Measurements from ENCODE around the gene KRTAP5-4.
"Not testable (repeated sequence)": the region's sequence is repeated elsewhere in the genome, so short reads cannot be mapped to it uniquely, and the experiment has no call there.

KRTAP5-4 gene

DNA sequence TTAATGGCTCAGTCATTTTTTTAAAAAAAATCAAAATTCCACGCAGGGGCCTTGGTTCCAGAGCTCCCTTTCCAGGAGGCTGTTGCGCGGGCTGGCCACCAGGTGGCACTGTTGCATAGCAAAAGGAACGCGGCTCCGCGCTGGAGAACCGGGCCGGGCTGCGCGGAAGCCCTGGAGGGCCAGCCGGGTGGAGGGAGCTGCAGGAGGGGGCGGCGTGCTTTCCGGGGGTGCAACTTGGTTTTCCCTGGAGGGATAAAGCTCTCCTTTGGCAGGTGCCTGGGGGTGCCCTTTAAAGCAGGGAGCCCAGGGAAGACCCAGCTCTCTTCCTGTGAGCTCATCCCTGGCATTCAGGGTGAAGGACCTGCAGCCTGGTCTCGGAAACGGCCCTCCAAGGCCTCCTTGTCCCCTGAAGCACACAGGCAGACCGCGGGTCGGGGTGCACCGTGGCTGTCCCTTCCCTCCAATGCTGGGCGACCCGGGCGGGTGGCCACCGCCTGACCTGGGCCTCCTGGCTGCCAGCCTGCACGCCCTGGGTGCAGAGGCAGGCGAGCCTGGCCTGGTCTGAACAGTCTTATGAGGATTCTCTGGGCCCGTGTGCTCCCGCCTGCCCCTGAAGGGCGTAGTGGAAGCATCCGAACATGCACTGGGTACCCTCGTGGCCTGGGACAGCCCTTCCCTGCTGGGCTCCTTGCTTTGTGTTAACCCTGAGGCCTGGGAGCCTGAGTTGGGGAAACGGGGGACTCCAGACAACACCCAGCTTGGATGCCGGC, 31.0 kb upstream of the KRTAP5-4 start:
- DNase-seq, result peak; percentile 77

DNA sequence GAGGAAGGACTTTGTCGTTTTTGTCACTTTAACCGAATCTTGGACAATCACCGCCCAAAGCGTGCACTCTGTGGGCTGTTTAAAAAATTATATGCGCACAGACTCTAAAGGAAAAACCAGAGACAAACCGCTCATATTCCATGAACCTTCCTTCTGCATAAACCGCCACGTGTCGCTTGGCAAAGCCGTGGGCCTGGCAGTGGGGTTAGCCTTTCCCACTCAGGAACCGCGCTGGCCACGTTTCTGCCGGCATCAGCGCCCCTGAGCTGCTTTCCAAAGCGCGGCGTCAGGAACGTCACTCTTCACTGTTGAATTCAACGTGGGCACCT, 30.5 kb upstream of the KRTAP5-4 start:
- no peak for DNase-seq

DNA sequence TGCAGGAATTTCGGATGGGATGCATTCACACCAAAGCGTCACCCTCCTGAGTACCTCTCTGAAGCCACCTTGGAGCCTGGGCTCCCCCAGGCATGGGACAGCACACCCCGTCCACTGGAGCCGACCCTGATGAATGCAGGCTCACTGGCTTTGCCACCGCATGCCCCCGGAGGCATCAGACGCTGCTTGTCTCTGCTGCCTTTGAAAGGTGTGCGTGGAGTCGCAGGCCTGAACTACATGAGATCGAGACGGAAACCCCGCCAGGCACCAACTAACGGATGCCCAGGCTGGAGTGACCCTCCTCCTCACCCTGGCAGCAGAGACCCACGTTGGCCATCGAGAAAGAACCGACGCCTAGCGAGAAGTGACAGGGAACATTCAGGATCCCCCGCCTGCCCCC, 30.1 kb upstream of the KRTAP5-4 start:
- no peak for DNase-seq

DNA sequence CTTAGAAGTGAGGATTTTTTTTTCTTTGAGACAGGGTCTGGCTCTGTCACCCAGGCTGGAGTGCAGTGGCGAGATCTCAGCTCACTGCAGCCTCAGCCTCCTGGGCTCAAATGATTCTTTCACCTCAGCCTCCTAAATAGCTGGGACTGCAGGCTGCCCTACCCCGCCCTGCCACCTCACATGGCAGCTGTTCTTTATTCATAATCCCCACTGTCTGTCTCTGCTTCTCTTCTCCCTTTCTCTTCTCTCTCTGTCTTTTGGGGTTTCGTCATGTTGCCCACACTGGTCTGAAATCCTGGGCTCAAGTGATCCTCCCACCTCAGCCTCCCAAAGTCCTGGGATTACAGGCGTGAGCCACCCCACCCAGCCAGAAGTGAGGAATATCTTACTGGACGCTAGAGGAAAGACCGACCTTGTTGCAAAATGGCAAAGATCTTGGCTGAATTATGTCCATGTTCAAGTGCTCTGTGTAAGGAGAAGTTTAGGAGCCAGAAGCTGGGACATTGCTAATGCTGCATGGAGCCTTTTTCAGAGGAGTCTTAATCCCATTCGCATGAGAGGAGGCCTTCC, 29.6 kb upstream of the KRTAP5-4 start:
- no peak for DNase-seq

DNA sequence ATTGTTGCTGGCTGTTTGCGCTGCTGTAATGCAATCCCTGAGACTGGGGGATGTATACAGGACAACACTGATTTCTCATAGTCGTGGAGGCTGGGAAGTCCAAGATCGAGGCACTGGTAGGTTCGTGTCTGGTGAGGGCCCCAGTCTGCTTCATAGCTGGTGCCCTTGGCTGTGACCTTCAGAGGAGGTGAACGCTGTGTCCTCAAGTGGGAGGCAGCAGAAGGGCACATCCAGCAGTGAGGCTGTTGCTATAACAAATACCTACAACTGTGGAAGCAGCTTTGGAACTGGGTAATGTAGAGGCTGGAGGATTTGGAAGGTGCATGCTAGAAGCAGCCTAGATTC, 29.0 kb upstream of the KRTAP5-4 start:
- no peak for DNase-seq

DNA sequence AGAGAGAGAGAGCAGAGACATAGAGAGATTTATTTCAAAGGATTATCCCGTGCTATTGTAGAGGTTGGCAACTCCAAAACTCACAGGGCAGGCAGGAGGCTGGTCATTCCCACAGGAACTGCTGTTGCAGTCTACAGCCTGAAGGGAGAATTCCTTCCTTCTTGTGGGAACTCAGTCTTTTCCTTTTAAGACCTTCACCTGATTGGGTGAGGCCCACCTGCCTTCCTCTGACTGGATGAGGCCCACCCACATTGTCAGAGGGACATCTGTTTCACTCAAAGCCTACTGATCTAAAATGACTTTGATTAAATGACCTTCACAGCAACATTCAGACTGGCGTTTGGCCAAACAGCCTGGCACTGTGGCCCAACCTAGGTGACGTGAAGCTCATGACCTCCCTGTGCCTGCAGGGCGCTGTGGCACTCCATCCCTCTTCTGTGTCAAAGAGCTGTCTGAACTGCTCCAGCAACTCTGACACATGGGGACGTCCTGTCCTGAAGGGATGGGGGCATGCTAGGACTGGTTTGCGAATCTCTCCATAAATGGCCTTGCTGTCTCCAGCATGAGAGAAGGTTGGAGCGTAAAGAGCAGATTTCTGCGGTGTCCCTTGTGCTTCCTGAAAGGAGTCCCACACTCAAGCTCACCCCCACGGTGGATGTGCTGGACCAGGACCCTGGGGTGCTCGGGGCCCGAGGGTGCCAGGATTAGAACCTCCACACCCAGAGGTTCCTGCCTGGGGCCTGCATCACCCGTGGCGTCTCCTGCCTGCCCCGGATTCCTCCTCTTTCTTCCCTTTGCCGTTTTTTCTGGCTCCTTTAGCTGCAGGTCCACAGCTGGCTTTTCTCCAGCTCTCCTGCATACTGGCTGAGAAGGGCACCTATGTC, 28.3 kb upstream of the KRTAP5-4 start:
- DNase-seq, result no peak

DNA sequence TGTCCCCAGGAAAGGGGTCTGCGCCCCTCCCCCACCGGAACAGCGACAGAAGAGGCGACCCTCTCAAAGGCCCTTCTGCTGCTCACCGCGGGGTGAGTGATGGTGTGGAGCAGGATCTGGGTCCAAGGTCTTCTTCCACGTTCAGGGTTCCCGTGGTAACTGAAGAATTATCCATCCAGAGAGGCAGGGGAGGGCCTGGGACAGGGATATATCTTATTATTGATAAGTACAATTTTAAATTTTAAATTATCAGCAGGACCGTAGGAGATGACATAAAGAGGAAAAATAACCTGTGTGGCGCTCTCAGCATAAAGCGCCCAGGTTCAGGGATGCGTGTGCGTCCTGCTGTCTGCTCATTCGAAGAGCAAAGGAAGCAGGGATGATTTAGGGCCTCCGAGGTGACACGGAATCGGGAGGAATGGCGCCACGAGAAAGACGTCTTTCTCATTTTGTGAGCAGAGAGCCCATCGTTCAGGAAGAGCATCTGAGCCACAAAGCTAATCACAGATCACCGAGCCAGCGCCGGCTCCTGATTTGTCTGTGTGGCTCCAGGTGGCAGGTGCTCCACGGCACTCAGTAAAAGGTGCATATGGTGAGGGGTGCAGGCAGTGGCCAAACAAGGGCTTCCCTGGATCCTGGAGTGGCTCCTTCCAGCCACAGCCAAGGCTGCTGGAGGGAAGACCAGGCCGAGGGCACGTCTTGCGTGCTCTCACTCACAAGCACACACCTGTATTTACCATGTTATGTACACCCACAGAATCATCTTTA, 26.9 kb upstream of the KRTAP5-4 start:
- DNase-seq, result no peak

DNA sequence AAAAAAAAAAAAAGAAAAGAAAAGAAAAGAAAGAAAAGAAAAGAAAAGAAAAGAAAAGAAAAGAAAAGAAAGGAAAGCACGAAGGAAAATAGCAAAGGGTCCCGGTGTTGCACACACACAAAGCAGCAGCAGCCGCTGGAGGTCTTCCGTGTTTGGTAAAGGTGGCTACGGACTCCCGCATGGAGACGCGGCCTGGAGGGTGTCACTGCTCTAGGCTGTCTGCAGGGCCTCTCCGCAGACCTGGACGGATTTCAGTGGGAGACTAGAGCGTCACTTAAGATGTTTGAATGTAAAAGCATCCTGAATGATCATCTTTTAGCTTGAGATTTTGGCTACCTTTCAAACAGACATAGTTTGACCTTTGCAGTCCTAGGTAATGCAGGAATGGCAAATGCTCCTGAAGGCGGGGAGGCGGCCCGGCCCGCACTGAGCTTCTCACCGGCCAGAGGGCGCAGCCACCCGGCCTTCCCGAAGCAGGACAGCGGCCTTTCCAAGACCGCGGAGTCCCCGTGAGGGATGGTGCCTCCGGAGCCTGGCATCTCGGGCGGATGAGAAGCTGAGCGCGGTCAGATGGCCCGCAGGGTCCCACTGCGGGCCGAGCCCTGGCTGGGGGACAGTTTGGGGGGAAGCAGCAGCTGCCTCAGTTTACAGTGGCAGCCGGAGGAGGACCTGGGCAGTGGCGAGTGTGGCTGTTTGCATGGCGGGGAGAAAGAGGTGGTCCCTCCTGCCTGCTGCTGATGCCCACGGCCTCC, 26.1 kb upstream of the KRTAP5-4 start:
- no peak for DNase-seq

DNA sequence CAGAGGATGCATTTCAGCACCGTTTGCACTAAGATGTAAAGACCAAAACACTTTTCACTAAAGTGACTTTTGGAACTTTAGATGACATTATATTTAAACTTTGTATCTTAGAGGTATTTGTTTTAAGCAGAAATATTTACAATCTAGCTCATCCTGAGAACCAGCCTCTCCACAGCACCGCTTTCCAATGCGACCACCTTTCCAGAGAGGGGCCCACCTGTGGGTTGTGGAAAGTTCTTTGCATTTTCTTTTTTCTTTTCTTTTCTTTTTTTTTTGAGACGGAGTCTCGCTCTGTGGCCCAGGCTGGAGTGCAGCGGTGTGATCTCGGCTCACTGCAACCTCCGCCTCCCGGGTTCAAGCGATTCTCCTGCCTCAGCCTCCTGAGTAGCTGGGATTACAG, 24.6 kb upstream of the KRTAP5-4 start:
- not testable (repeated sequence) for DNase-seq

DNA sequence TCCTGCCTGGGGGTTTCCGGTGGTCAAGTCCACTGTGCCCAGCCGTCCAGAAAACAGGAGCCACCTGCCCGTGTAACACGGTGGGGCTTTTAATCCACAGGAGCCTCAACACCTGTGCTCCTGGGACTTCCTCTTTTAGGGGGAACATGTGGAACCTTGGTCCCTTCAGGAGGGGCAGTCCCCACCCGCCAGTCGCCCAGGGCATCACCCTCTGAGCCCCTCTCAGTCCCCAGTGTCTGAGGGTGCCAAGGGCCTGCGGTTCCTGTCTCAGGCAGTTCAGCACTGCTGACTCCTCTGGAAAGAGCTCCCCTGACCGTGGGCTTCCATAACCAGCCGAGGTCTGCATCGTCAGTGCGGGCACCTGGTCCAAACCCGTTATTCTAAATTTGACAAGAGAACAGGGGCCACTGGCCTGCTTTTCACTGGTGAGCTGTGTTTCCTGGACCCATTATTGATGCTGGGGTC, 23.5 kb upstream of the KRTAP5-4 start:
- DNase-seq, result no peak

DNA sequence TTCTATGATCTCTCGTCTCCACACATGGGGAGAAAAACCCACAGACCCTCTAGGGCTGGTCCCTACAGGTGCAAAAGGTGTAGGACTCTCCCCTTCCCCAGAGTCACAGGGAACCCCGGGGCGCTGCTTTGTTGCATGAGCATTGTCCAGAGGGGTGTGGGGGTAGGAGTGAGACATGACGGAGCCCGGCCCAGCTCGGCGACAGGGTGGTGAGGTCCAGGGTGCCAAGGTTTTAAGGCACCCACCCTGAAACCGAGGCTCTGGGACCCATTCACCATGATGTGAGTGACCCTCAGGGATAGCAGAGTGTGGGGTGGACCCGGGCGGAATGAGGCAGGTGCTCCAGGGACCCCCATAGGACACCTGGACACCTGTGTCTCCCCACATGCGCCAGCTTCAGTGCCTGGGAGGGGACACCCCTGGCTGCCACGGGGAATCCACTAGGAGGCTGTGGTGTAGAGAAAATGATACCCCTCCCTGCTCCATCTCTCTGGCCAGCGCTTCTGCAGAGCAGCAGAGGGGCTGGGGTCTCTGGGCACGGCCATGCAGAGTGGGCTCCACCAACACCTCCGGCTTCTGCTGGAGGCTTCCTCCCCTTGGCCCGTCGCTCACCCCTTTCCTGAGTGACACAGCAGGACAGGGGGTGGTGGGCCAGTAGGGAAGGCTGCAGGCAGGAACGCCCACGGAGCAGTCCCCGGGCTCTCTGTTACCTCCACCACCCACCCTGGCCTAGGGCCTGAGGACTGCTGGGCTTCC, 22.8 kb upstream of the KRTAP5-4 start:
- DNase-seq, result no peak

DNA sequence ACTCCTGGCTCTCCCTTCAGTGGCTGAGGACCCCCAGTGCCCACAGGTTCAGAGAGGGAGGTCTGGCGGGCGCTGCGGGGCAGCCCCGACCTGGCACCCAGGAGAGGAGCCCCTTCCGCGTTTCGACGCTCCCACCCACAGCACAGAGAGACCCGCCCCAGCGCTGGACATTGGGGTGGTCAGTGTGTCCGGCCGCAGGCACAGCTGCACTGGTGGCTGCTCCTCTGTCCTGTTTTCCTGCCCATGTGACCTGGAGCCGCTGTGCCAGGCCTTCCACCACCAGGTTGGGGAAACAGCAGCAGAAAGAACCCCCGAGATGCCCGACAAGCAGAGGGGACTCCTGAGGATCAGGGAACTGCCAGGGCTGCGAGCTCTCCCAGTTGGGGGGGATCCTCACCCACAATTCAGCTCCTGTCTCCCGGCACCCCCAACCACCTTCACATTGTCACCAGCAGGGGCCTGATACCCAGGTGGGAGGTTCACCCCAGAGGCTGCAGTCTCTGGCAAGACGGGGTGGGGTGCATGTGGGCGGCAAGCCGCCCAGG, 21.3 kb upstream of the KRTAP5-4 start:
- DNase-seq, result no peak

DNA sequence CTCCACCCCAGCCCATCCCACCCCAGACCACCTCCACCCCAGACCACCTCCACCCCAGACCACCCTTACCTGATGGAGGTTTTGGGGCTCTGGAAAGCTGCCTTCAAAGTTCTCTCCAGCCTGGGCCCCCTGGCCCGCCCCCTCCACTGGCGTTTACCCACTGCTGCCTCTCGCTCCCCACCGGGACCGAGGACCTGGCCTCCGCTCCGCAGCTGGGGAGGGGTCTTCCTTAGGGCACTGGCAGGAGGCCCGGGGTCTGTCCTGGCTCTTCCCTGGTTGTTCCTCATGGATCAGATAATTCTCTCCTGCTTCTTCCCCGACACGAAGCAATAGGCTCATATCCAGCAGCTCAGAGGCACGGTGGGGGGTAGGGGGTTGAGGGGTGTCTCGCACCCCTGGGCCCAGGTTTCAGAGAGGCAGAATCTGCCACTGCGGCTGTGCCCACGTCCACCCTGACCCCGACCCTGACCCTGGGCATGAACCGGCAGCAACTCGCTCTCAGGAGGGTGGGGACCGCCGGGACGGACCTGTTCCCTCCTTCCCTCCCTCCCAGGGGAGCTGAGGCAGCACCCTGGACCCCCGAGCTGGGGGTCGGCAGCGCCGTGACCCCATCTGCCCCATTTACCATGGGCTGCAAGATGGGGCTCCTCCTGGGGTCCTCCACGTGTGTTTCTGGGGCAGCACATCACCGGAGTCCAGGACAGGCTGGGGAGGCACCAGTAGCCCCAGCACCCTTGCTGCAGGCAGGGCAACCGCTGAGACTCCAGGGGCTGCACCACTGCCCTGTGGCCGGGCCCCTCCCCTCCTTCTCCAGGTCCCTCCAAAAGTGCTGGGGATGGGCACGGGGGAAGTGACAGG, 20.6 kb upstream of the KRTAP5-4 start:
- no peak for DNase-seq

DNA sequence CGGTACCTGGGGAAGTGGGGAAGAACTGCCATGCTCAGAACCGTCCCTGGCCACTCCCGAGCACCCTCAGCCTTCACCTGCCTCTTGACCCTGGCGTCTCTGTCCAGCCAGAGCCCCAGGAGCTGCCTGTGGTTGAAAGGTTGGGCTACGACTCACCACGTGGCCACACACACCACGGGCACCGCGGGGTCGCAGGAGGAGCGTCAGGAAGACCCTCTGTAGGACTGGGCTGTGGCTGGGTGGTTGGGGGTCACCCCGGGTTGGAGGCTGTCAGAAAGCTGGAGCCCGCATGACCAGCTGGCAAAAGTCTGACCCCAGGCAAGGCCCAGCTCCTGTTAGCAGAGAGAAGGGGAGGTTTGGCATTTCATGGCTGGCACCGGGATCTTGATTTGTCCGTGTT, 19.2 kb upstream of the KRTAP5-4 start:
- no peak for DNase-seq

DNA sequence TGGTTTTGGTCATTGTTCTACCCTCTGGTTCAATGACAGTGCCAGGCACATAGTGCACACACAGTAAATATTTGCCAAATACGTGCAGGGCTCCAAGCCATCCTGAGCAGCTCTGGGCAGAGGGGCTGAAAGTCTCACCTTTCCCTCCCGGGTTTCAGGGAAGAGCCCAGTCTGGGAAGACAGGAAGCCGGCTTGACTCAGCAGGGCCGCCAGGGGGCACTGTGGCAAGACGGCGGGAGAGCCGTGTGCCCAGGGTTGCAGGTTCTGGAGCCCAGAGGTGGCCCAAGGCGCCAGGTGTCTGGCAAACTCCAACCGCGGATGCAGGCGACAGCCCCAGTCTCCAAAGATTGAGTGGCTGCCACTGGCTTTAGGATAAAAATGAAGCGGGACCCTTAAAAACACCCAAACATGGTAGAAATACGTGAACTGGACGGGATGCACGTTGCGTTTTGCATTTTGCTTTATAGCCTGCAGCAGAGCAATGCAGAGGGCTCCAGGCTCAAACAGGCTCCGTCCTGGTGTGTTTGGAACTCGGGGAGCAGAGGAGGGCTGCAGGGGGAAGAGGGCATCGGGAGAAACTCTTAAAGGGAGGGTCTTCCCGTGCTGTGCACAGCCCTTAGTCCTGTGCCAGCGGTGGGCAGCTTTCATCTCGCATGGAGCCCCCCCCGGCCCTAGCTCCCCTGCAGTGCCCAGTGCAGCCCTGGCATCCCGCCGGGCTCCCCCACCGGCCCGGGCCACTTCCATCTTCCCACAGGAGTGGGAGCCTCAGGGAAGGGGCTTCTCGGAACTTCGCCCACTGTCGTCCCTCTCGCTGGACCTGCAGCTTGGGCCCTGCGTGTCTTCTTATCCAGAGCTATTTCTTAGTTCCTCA, 18.4 kb upstream of the KRTAP5-4 start:
- peak; percentile 38 for DNase-seq

DNA sequence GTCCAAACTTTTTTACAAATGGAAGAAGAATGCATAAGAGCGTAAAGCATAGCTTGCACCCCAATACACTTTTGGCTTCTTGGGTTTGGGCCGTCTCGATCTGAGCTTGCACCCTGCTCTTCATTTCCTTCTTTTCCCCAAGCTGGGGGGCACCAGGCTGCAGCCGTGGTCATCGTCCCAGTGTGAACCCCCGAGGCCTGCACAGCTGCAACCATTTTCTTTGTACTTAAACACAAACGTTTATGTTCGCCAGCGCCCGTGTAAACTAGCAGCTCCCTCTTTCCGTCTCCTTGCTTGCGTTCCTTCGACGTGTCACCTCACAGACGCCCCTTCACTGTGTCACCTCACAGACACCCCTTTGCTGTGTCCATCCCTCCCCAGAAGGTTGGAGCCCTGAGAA, 17.7 kb upstream of the KRTAP5-4 start:
- no peak for DNase-seq

DNA sequence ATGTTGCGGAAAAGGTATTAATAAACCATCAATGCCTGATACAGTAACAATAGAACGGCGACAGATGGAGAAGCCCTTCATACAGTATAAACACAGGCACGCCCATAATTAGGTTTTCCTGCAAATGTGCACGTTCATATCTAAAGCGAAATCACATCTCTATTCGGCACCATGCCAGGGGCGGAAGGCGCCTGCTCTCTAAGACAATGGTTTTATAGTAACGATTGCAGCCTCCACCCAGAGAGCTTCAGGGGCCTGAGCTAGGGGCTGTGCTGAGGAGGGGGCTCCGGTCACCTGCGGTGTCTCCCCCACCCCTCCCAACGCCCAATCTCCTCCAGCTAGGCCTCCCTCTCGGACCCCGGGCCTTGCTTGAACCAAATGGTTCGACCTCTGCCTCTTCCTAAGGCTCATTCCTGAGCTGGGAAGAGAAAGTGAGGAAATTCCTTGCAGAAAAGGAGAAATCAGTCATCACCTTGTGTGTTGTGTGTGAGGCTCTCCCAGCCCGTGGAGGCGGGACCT, 17.2 kb upstream of the KRTAP5-4 start:
- peak; percentile 26 for DNase-seq

DNA sequence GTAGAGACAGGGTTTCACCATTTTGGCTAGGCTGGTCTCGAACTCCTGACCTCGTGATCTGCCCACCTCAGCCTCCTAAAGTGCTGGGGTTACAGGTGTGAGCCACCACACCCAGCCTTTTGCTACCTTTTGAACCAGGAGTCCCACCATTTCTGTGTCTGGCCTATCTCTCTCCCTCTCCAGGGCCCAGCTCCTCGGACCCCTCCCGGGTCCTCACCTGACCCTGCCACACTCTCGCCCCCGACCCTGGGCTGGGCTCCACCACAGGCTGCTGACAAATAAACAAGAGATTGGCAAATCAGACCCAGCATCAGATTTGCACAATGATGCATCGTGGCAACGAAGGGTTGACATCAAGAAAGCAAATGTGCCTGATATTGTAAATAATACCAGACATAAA, 16.4 kb upstream of the KRTAP5-4 start:
- no peak for DNase-seq

DNA sequence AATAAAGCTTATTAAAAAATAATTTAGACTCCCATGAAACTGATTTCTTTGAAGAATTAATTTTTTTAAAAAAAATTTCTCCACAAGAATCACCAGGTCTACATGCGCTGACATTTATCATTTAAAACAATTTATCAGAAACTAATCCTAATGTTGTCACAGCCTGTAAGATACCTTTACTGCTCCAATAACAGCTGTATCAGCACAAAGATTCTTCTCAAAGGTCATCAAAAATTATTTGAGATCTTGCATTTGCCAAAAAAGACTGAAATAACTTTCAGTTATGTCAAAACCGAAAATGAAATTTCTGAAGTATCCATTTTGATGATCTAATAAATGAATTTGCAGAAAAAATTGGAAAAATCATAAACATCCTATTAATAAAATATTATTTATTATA, 15.7 kb upstream of the KRTAP5-4 start:
- DNase-seq, result no peak

Data from hematopoietic multipotent progenitor cell treated with erythropoietin and hydrocortisone succinate and interleukin-3 and kit ligand, for 4 days (in vitro differentiated cells).